IPS DF 6.9 (cell line): ENCODE results near the gene PET100.

Source experiments
- DNase-seq: peaks from one replicate; pipeline ENCODE4 v3.0.0-alpha.2; 2013; ENCODE audit warnings: low read depth, low spot score
- H3K27ac ChIP-seq: one replicate; pipeline ENCODE4 v1.5.1; 2013; ENCODE audit warnings: low read length, control low read depth
- H3K27me3 ChIP-seq: 2 replicates; pipeline ENCODE4 v1.6.1; 2013; ENCODE audit warnings: mild to moderate bottlenecking, low read length; ENCODE audit not compliant: control insufficient read depth, insufficient read depth
- H3K36me3 ChIP-seq: 2 replicates; pipeline ENCODE4 v1.6.1; 2013; ENCODE audit warnings: low read length; ENCODE audit not compliant: control insufficient read depth, insufficient read depth
- H3K4me1 ChIP-seq: 2 replicates; pipeline ENCODE4 v1.6.1; 2013; ENCODE audit warnings: low read length; ENCODE audit not compliant: control insufficient read depth, insufficient read depth
- H3K4me3 ChIP-seq: 2 replicates; pipeline ENCODE4 v1.5.1; 2013; ENCODE audit warnings: mild to moderate bottlenecking, low read length
- H3K9me3 ChIP-seq: 2 replicates; pipeline ENCODE4 v1.6.1; 2013; ENCODE audit warnings: low read length, inconsistent platforms; ENCODE audit not compliant: control insufficient read depth, insufficient read depth
- WGBS: extraction: QIAGEN DNeasy Blood & Tissue Kit; methylation state at CpG from one replicate; pipeline ENCODE4 v1.1.7; 2013; ENCODE audit warnings: mixed read lengths, missing lambda C conversion rate; ENCODE audit not compliant: insufficient read length, insufficient coverage; 5-methylcytosine and 5-hydroxymethylcytosine counted together

Gene PET100

DNA sequence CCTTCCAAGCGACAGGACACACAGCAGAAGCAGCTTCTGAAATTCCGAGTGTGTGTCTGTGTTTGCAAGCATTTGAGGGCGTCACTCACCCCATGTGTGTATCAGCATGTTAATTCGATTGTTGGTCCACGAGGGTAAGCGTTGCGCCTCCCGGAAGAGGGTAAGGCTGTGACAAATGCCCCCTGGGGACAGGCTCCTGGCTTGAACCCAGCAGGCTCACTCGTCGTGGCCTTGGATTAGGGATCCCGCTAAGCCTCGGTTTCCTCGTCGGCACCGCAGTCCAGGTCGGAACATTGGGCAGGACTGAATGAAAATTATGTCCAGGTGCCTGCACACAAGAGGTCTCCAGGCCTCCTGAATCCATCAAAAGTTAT, 6.7 kb downstream of the PET100 start:
- no peak for DNase-seq
- no peaks in the 10 kb centered on the region for H3K9me3 ChIP-seq
- H3K27ac ChIP-seq, result no peak overlapping the region
- peaks cover 3% of the 10 kb centered on the region; the same call in 1 of the 2 replicates for H3K36me3 ChIP-seq
- no CpG with 5 or more reads among the region's 16 CpGs for WGBS
- H3K27me3 ChIP-seq, result no peaks in the 10 kb centered on the region; the same call in none of the 2 replicates
- H3K4me1 ChIP-seq, result peaks cover 2% of the 10 kb centered on the region
- no peak overlapping the region for H3K4me3 ChIP-seq

GRCh38 chr19:7636691-7637373, 7.2 kb downstream of the PET100 start, which contains the start of gene STXBP2:
Gene STXBP2, plus strand, starts transcription at chr19:7637110. Its CDS starts 40 bp downstream, at chr19:7637150.
- Histone ChIP-seq H3K27ac (no peak within 1 kb of the TSS), H3K4me3 (peak within 1 kb of the TSS; percentile 62; the same call in 1 of the 2 replicates), H3K36me3 (peaks cover 3% of the 10 kb centered on the region; the same call in 1 of the 2 replicates), H3K9me3 (no peaks in the 10 kb centered on the region), H3K27me3 (no peaks in the 10 kb centered on the region; the same call in none of the 2 replicates), H3K4me1 (peaks cover 2% of the 10 kb centered on the region)
- no peak for DNase-seq
- no CpG with 5 or more reads among the region's 61 CpGs for WGBS

DNA sequence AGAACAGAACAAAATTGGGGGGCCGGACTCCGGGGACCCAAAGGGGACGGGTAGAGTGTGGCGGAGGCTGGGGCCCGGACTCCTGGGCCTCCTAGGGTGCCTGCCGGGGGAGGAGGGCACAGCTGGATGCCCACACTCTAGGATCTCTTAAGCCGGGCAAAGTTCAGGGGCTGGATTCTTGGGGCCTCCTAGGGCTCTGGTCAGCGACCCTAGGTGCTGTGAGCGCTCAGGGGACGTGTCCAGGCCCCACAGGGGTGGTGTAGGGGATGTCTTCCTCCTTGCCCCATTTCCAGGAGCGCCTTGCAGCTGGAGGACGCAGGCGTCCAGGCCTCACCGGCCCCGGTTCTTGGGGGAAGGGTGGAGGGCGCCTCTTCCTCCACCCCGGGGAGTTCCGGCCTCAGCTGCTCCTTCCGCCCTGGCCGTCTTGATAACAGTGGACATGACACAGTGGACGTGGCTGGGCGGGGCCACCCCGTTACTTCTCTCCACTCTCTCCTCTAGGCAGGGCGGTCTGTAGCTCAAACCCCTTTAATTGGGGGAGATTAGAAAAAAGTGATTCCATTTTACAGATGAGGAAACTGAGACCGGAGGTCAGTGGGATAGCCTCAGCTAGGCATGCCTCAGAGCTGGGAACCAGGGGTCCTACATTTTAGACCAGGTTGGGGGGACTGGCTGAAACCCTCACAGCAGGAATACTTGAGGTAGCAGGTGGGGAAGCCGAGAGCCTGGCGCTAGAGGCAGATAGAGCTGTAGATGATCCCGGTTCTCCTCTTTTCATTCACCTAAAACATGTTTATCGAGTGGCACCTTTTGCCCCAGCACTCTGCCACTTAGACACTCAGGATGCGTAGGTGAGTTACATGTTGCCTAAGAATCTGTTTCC, 8.0 kb downstream of the PET100 start:
- Histone ChIP-seq H3K27me3 (no peaks in the 10 kb centered on the region; the same call in none of the 2 replicates), H3K4me1 (peaks cover 2% of the 10 kb centered on the region), H3K27ac (no peak overlapping the region), H3K4me3 (peak overlapping the region; percentile 62; the same call in 1 of the 2 replicates), H3K36me3 (no peaks in the 10 kb centered on the region; the same call in 1 of the 2 replicates), H3K9me3 (no peaks in the 10 kb centered on the region)
- no peak for DNase-seq
- no CpG with 5 or more reads among the region's 30 CpGs for WGBS

GRCh38 chr19:7638802-7639465, 9.3 kb downstream of the PET100 start:
- Histone ChIP-seq H3K9me3 (no peaks in the 10 kb centered on the region), H3K27me3 (no peaks in the 10 kb centered on the region; the same call in 1 of the 2 replicates), H3K27ac (no peak overlapping the region), H3K4me1 (peaks cover 2% of the 10 kb centered on the region; the same call in 1 of the 2 replicates), H3K36me3 (no peaks in the 10 kb centered on the region), H3K4me3 (no peak overlapping the region)
- no CpG with 5 or more reads among the region's 12 CpGs for WGBS
- no peak for DNase-seq

GRCh38 chr19:7639863-7640348, 10.3 kb downstream of the PET100 start:
- H3K9me3 ChIP-seq, result no peaks in the 10 kb centered on the region
- H3K36me3 ChIP-seq, result no peaks in the 10 kb centered on the region
- no peak overlapping the region for H3K27ac ChIP-seq
- H3K4me1 ChIP-seq, result peaks cover 2% of the 10 kb centered on the region; the same call in 1 of the 2 replicates
- DNase-seq, result no peak
- no CpG with 5 or more reads among the region's 13 CpGs for whole genome bisulfite sequencing
- H3K27me3 ChIP-seq, result no peaks in the 10 kb centered on the region; the same call in 1 of the 2 replicates
- no peak overlapping the region for H3K4me3 ChIP-seq

GRCh38 chr19:7640803-7641202, 11.2 kb downstream of the PET100 start:
- H3K27me3 ChIP-seq, result no peaks in the 10 kb centered on the region; the same call in 1 of the 2 replicates
- H3K9me3 ChIP-seq, result no peaks in the 10 kb centered on the region
- DNase-seq, result no peak
- H3K4me1 ChIP-seq, result peaks cover 2% of the 10 kb centered on the region; the same call in 1 of the 2 replicates
- no peak overlapping the region for H3K27ac ChIP-seq
- no CpG with 5 or more reads among the region's 11 CpGs for WGBS
- H3K36me3 ChIP-seq, result no peaks in the 10 kb centered on the region
- H3K4me3 ChIP-seq, result no peak overlapping the region

DNA sequence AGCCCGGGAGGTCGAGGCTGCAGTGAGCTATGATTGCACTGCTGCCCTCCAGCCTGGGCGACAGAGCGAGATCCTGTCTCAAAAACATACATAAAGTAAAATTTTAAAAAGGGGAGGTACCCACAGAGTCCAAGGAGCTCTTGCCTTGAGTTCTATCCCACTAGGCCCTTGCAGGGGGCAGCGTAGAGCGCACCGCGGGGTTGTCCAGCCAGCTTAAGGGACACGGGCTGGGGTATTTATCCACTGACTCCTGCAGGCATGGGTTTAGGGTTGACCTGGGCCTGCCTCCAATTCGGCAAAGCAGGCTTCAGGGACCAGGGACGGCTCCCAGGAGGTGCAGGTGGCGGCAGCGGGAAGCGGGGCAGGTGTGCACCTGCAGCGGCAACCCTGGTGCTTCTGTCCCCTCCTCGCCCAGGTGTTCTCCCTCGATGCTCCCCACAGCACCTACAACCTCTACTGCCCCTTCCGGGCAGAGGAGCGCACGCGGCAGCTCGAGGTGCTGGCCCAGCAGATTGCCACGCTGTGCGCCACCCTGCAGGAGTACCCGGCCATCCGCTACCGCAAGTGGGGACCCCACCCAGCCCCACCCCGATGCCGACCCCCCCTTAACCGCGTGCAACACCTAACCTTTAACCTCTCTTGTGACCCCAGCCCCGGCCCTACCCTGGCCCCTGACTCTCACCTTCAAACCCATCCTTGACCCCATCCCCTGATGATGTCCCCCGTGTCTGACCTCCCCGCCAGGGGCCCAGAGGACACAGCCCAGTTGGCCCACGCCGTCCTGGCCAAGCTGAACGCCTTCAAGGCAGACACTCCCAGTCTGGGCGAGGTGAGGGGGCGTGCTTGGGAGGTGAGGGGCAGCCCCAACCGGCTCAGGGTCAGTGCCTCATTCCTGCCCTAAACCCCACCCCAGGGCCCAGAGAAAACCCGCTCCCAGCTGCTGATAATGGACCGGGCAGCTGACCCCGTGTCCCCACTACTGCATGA, 12.0 kb downstream of the PET100 start:
- Histone ChIP-seq H3K36me3 (peaks cover 2% of the 10 kb centered on the region; the same call in 1 of the 2 replicates), H3K27me3 (no peaks in the 10 kb centered on the region), H3K27ac (no peak overlapping the region), H3K4me3 (no peak overlapping the region), H3K9me3 (no peaks in the 10 kb centered on the region), H3K4me1 (peaks cover 2% of the 10 kb centered on the region; the same call in 1 of the 2 replicates)
- DNase-seq, result no peak
- WGBS, result no CpG with 5 or more reads among the region's 43 CpGs

GRCh38 chr19:7642295-7643030, 12.9 kb downstream of the PET100 start:
- no peaks in the 10 kb centered on the region for H3K4me1 ChIP-seq
- no peak overlapping the region for H3K4me3 ChIP-seq
- no peak for DNase-seq
- no peaks in the 10 kb centered on the region for H3K9me3 ChIP-seq
- H3K27me3 ChIP-seq, result no peaks in the 10 kb centered on the region
- no CpG with 5 or more reads among the region's 27 CpGs for WGBS
- no peak overlapping the region for H3K27ac ChIP-seq
- H3K36me3 ChIP-seq, result peaks cover 2% of the 10 kb centered on the region; the same call in 1 of the 2 replicates

DNA sequence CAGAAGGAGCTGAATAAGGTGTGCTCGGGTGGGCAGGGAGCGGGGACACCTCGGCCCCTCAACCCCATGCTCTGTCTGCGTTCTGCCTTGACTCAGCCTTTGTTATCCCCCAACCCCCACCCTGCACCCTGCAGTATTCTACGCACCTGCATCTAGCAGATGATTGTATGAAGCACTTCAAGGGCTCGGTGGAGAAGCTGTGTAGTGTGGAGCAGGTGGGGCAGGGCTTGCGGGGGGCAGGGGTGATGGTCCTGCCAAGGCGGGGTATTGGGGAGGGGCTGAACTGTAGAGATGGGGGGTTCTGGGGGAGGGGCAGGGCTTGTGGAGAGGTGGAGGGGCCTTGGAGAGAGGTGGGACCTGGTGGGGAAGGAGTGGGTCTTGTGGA, 13.4 kb downstream of the PET100 start:
- DNase-seq, result no peak
- no peak overlapping the region for H3K27ac ChIP-seq

More for the DNA sequence above, 13.4 kb downstream of the PET100 start:
- Histone ChIP-seq H3K9me3 (no peaks in the 10 kb centered on the region), H3K36me3 (peaks cover 2% of the 10 kb centered on the region; the same call in 1 of the 2 replicates), H3K4me1 (no peaks in the 10 kb centered on the region), H3K27me3 (no peaks in the 10 kb centered on the region), H3K4me3 (no peak overlapping the region)
- no CpG with 5 or more reads among the region's 8 CpGs for WGBS
